H1 (cell line): ENCODE data around the gene SGSM1. TPM values are rescaled to one million over a fixed set of nuclear protein-coding genes. Genes with fewer than 3 reads are reported as not detected.

Source experiments
- CHD1 ChIP-seq: IDR thresholded peaks from 2 replicates; pipeline ENCODE4 v1.6.1; 2012; ENCODE audit warnings: low read depth, low read length, improper control_type of control experiment
- KDM4A ChIP-seq: IDR thresholded peaks from one replicate; pipeline ENCODE4 v1.7.1; 2012; ENCODE audit warnings: low read depth, mild to moderate bottlenecking, moderate library complexity, low read length, inconsistent platforms; ENCODE audit not compliant: severe bottlenecking
- polyA plus RNA-seq, 7 experiments: library from polyadenylated mRNA; depleted of rRNA in 3 of 7; stranded (reverse) in 5 of 7; unstranded in 2 of 7; fragments of >200 nt in 5 of 7; fragments of 200-250 nt in 2 of 7; gene quantifications; 1 replicate in 5 of 7; 2 replicates in 1 of 7; 4 replicates in 1 of 7; pipeline versions ENCODE4 v1.2.1 to v1.2.3, GENCODE V29; 2011 to 2013; ENCODE audit warnings: missing spikeins in 2 of 7, mixed read lengths in 2 of 7
- total RNA-seq: library from RNA; stranded (reverse); fragmentation: NEBNext Ultra II Directional; extraction: Animal tissue kit (Norgen Biotek cat#: 25700); gene quantifications from 2 replicates; pipeline ENCODE4 v1.2.1, GENCODE V29; 2021
- TF ChIP-seq, protein P1 (sequence below), 3 experiments: IDR thresholded peaks; 1 replicate in 2 of 3; 2 replicates in 1 of 3; pipeline versions ENCODE4 v1.5.1 to v1.6.1; 2011; ENCODE audit warnings: low read length in 3 of 3, mild to moderate bottlenecking in 3 of 3, inconsistent platforms in 2 of 3, low read depth in 1 of 3, moderate library complexity in 1 of 3; ENCODE audit not compliant: insufficient read depth in 1 of 3; ENCODE audit errors: control extremely low read depth in 1 of 3

Gene SGSM1
- total and polyA plus RNA-seq, 2 of the 8 experiments (the other 6 are each of a cell fraction or from before 2014, with no cell fraction given): 2.8 to 5.2 TPM

DNA sequence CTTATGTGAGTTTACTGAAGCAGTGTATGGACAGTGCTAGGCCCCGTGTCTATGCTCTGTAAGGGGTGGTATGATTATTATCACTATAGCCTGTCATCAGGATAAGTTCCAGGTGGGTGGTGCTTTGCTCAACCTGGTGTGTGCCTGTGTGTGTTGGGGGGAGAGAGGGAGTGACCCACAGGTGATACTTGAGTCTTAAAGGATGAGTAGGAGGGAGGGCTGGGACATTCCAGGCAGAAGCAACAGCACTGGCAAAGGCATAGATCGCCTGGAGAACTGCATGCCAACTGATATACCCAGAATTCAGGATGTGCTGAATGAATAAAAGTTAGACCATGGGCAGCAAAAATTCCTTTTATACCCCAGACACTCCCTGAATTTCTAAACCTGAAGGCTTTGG lies 151.0 kb downstream of the SGSM1 start (continued):
- TF ChIP-seq, protein P1, sequence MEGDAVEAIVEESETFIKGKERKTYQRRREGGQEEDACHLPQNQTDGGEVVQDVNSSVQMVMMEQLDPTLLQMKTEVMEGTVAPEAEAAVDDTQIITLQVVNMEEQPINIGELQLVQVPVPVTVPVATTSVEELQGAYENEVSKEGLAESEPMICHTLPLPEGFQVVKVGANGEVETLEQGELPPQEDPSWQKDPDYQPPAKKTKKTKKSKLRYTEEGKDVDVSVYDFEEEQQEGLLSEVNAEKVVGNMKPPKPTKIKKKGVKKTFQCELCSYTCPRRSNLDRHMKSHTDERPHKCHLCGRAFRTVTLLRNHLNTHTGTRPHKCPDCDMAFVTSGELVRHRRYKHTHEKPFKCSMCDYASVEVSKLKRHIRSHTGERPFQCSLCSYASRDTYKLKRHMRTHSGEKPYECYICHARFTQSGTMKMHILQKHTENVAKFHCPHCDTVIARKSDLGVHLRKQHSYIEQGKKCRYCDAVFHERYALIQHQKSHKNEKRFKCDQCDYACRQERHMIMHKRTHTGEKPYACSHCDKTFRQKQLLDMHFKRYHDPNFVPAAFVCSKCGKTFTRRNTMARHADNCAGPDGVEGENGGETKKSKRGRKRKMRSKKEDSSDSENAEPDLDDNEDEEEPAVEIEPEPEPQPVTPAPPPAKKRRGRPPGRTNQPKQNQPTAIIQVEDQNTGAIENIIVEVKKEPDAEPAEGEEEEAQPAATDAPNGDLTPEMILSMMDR (IDR thresholded peaks at IDR 0.05; ENCODE audit: control extremely low read depth in 1 of 3, insufficient read depth in 1 of 3, low read depth in 1 of 3, low read length in 3 of 3): no peak
- TF ChIP-seq CHD1 (no peak), KDM4A (no peak)
